AG09309 (cell line): Measurements from ENCODE around the gene RAB14.

Source experiments
- DNase-seq: peaks from one replicate; pipeline ENCODE4 v3.0.0-alpha.2; 2010; ENCODE audit warnings: low read depth
- H3K4me3 ChIP-seq: 2 replicates; pipeline ENCODE4 v1.5.1; 2011; ENCODE audit warnings: mild to moderate bottlenecking, low read depth, low read length, moderate library complexity; ENCODE audit not compliant: control insufficient read depth
- CTCF ChIP-seq: IDR thresholded peaks from 2 replicates; pipeline ENCODE4 v1.5.1; 2011; ENCODE audit warnings: mild to moderate bottlenecking, low read depth, low read length, inconsistent platforms; ENCODE audit not compliant: insufficient read depth, control insufficient read depth; ENCODE audit errors: missing control alignments

Gene RAB14

GRCh38 chr9:121201045-121201737 lies 478 bp downstream of the RAB14 start:
- no peak for TF ChIP-seq CTCF
- H3K4me3 ChIP-seq = peak overlapping the region; percentile 89
- no peak for DNase-seq

GRCh38 chr9:121200356-121200755 lies 1.3 kb downstream of the RAB14 start:
- no peak for TF ChIP-seq CTCF

GRCh38 chr9:121199921-121200320 lies 1.7 kb downstream of the RAB14 start:
- DNase-seq = no peak
- TF ChIP-seq CTCF = no peak
- peak overlapping the region; percentile 89 for H3K4me3 ChIP-seq

More at GRCh38 chr9:121200356-121200755, 1.3 kb downstream of the RAB14 start:
- DNase-seq = no peak
- peak overlapping the region; percentile 89 for H3K4me3 ChIP-seq

- no peak overlapping the region for H3K4me3 ChIP-seq
These were observed 3.1 kb downstream of the RAB14 start for GRCh38 chr9:121198512-121199042.

GRCh38 chr9:121197132-121197531 lies 4.5 kb downstream of the RAB14 start:
- H3K4me3 ChIP-seq = no peak overlapping the region
- no peak for DNase-seq
- no peak for TF ChIP-seq CTCF

More at GRCh38 chr9:121198512-121199042, 3.1 kb downstream of the RAB14 start:
- no peak for TF ChIP-seq CTCF
- DNase-seq = no peak

GRCh38 chr9:121196389-121196788 lies 5.3 kb downstream of the RAB14 start:
- no peak for DNase-seq
- no peak overlapping the region for H3K4me3 ChIP-seq

More at GRCh38 chr9:121196389-121196788, 5.3 kb downstream of the RAB14 start:
- no peak for TF ChIP-seq CTCF
